ENCODE data around the gene MT1A. TPM values are rescaled to one million over a fixed set of nuclear protein-coding genes. Genes with fewer than 3 reads are reported as not detected.

MT1A gene
- polyA plus RNA-seq, 1 donor (not counting 4 experiments of a cell fraction or from before 2014, with no cell fraction given), result not detected

DNA sequence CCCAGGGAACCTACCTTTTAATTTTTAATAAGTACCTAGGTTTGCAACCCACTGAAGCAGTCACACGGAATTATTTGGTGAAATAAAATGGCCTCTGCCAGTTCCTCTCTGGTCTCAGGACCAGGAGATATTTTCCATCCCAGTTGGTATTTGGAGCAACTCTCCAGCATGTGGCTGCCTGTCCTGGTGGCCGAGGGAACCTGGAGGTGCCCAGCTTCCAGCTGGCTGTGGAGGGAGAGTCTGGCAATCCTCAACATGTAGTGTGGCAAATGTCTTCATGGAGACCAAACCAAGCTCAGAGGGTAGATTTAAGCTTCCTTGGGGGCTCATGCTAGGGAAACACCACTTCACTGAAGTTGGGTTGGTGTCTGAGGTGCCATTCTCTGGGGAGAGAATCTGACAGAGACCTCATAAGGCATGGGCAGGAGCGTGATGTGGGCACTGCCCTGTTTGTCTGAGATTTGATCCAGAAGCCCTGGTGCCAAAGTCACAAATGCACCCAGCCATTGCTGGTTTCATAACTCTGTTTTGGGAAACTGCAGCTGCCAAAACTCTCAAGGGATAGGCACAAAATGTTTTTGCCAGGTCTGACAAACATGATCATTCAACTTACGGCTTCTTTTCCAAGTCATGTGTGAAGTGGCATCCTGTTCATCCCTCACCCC, 46.6 kb downstream of the MT1A start:
- Histone ChIP-seq H3K27ac (ENCODE audit: control insufficient read depth, insufficient read depth, low read length) (no peak overlapping the region), H3K9ac (ENCODE audit: control insufficient read depth, extremely low read depth, insufficient read depth, low read length) (no peak overlapping the region), H3K4me3 (ENCODE audit: control insufficient read depth in 2 of 3, extremely low read depth in 1 of 3, insufficient read depth in 2 of 3, low read depth in 1 of 3, low read length in 3 of 3) (no peak overlapping the region), H3K36me3 (ENCODE audit: control insufficient read depth in 2 of 2, extremely low read depth in 1 of 2, insufficient read depth in 2 of 2, low read length in 2 of 2) (peaks cover 0 to 3% of the 10 kb centered on the region in 2 experiments), H3K4me1 (ENCODE audit: control insufficient read depth, extremely low read depth, insufficient read depth, low read length) (peaks cover 41% of the 10 kb centered on the region), H3K9me1 (ENCODE audit: control insufficient read depth, extremely low read depth, insufficient read depth, low read length) (no peaks in the 10 kb centered on the region), H3K27me3 (ENCODE audit: control insufficient read depth, extremely low read depth, insufficient read depth, low read length) (no peaks in the 10 kb centered on the region), H3K9me3 (ENCODE audit: control insufficient read depth, low read depth, low read length) (peaks cover 1% of the 10 kb centered on the region), H3K79me2 (ENCODE audit: control insufficient read depth, insufficient read depth, low read length) (peaks cover 4% of the 10 kb centered on the region), H3K4me2 (ENCODE audit: control insufficient read depth, extremely low read depth, insufficient read depth, low read depth, low read length) (peak overlapping the region; percentile 9), H2AFZ (ENCODE audit: control insufficient read depth, low read length) (peak overlapping the region; percentile 28), H4K20me1 (ENCODE audit: control insufficient read depth, extremely low read depth, insufficient read depth, low read length) (no peaks in the 10 kb centered on the region)
- DNase-seq (ENCODE audit: low read depth, low spot score) (no peak), FAIRE-seq (peak; percentile 32)
- TF ChIP-seq CTCF (optimal IDR thresholded peaks at IDR 0.05 in 1 of 3, IDR thresholded peaks at IDR 0.05 in 1 of 3, conservative IDR thresholded peaks at IDR 0.05 in 1 of 3; ENCODE audit: extremely low read depth in 1 of 3, insufficient read depth in 2 of 3, low read length in 3 of 3), result no peak
- no peak for TF ChIP-seq EZH2 (IDR thresholded peaks at IDR 0.05; ENCODE audit: low read length)
- dilution Hi-C loops (cut with MboI; ENCODE audit: extremely low pct_ligation_motif_present, low sequenced_read_pairs), result no loop called here

- no peak for DNase-seq (ENCODE audit: low read depth, low spot score)
- Histone ChIP-seq H3K9me1 (ENCODE audit: control insufficient read depth, extremely low read depth, insufficient read depth, low read length) (no peaks in the 10 kb centered on the region), H2AFZ (ENCODE audit: control insufficient read depth, low read length) (no peak overlapping the region), H3K27me3 (ENCODE audit: control insufficient read depth, extremely low read depth, insufficient read depth, low read length) (no peaks in the 10 kb centered on the region), H4K20me1 (ENCODE audit: control insufficient read depth, extremely low read depth, insufficient read depth, low read length) (no peaks in the 10 kb centered on the region), H3K4me3 (ENCODE audit: control insufficient read depth in 2 of 3, extremely low read depth in 1 of 3, insufficient read depth in 2 of 3, low read depth in 1 of 3, low read length in 3 of 3) (no peak overlapping the region), H3K4me1 (ENCODE audit: control insufficient read depth, extremely low read depth, insufficient read depth, low read length) (peaks cover 43% of the 10 kb centered on the region), H3K27ac (ENCODE audit: control insufficient read depth, insufficient read depth, low read length) (no peak overlapping the region), H3K79me2 (ENCODE audit: control insufficient read depth, insufficient read depth, low read length) (peaks cover 4% of the 10 kb centered on the region), H3K36me3 (ENCODE audit: control insufficient read depth in 2 of 2, extremely low read depth in 1 of 2, insufficient read depth in 2 of 2, low read length in 2 of 2) (peaks cover 0 to 3% of the 10 kb centered on the region in 2 experiments), H3K9ac (ENCODE audit: control insufficient read depth, extremely low read depth, insufficient read depth, low read length) (no peak overlapping the region), H3K9me3 (ENCODE audit: control insufficient read depth, low read depth, low read length) (peaks cover 1% of the 10 kb centered on the region), H3K4me2 (ENCODE audit: control insufficient read depth, extremely low read depth, insufficient read depth, low read depth, low read length) (no peak overlapping the region)
- FAIRE-seq, result no peak
- TF ChIP-seq EZH2 (IDR thresholded peaks at IDR 0.05; ENCODE audit: low read length) (no peak), CTCF (optimal IDR thresholded peaks at IDR 0.05 in 1 of 3, IDR thresholded peaks at IDR 0.05 in 1 of 3, conservative IDR thresholded peaks at IDR 0.05 in 1 of 3; ENCODE audit: extremely low read depth in 1 of 3, insufficient read depth in 2 of 3, low read length in 3 of 3) (no peak)
- dilution Hi-C loops (cut with MboI; ENCODE audit: extremely low pct_ligation_motif_present, low sequenced_read_pairs), result no loop called here
Measured at GRCh38 chr16:56686758-56687157, 48.3 kb downstream of the MT1A start.

Measured in keratinocyte (primary cell).